ENCODE measurements around the gene SLC13A2. TPM values are rescaled to one million over a fixed set of nuclear protein-coding genes. Genes with fewer than 3 reads are reported as not detected.
A peak's percentile ranks its signal among the peaks of the same experiment; 100 is the strongest.

SLC13A2 gene
- total RNA-seq, 4 donors from 2014 or later, result 49.7 to 95.0 (median 50.3) TPM; not detected in 1

DNA sequence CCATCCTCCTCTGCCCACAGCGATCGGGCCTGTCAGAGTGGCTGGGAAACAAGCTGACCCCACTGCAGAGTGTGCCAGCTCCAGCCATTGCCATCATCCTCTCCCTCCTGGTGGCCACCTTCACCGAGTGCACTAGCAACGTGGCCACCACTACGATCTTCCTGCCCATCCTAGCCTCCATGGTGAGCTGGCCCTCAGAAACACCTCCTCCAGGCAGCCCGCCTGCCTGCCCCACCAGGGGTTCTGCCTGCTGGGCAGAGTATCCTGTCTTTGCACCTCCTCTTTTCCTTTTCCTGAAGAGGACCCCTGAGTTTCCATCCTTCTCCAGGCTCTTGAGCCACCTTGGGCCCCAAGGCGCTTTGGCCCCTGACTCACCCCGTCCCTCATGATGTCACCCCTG, 22.2 kb downstream of the SLC13A2 start:
- no peak for DNase-seq
- intact Hi-C loops (cut with DNase I; ENCODE audit: low total_unique reads) (no loop called here), in situ Hi-C loops (cut with MboI; ENCODE audit: low pct_ligation_motif_present in 1 of 4, low pct_unique_long_range_greater_than_20kb in 1 of 4, low sequenced_read_pairs in 3 of 4) (loop anchor here in 2 of 4 donors (5.0 to 10.0 kb wide), 2 partner anchors 37 to 119 kb away; partner anchors contain the start of gene RSKR (in 2 of the 2))

DNA sequence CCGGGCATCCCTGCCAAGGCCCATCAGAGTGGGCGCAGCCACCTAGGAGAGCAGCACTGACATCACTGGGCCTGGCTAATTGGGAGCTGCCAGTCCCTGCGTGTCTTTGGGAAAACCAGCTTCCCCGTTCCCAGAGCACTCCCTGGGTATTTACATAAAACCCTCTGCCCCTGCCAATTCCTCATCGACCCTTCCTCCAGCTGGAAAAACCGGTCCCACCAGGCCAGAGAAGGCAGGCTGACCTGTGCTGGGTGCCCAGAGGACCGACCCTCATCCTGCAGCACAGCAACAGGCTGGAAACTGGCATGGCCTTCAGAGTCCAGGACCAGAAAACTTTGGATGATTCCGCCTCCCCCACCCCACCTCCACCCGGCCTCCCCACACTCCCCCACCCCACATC, 24.5 kb downstream of the SLC13A2 start:
- TF ChIP-seq POLR2AphosphoS5 (IDR thresholded peaks at IDR 0.05), result no peak
- no peak for TF ChIP-seq POLR2A (IDR thresholded peaks at IDR 0.05)
- no peak for TF ChIP-seq EP300 (IDR thresholded peaks at IDR 0.05; ENCODE audit: low read depth)
- TF ChIP-seq, protein P1, sequence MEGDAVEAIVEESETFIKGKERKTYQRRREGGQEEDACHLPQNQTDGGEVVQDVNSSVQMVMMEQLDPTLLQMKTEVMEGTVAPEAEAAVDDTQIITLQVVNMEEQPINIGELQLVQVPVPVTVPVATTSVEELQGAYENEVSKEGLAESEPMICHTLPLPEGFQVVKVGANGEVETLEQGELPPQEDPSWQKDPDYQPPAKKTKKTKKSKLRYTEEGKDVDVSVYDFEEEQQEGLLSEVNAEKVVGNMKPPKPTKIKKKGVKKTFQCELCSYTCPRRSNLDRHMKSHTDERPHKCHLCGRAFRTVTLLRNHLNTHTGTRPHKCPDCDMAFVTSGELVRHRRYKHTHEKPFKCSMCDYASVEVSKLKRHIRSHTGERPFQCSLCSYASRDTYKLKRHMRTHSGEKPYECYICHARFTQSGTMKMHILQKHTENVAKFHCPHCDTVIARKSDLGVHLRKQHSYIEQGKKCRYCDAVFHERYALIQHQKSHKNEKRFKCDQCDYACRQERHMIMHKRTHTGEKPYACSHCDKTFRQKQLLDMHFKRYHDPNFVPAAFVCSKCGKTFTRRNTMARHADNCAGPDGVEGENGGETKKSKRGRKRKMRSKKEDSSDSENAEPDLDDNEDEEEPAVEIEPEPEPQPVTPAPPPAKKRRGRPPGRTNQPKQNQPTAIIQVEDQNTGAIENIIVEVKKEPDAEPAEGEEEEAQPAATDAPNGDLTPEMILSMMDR (IDR thresholded peaks at IDR 0.05), result no peak
- intact Hi-C loops (cut with DNase I; ENCODE audit: low total_unique reads) (no loop called here), in situ Hi-C loops (cut with MboI; ENCODE audit: low pct_ligation_motif_present in 1 of 4, low pct_unique_long_range_greater_than_20kb in 1 of 4, low sequenced_read_pairs in 3 of 4) (loop anchor here in 2 of 4 donors (5.0 to 10.0 kb wide), 2 partner anchors 34 to 117 kb away; partner anchors contain the start of gene RSKR (in 2 of the 2))
- DNase-seq, result no peak
- no peak overlapping the region for H3K4me3 ChIP-seq
- H3K9me3 ChIP-seq, result no peaks in the 10 kb centered on the region
- no peaks in the 10 kb centered on the region for H3K36me3 ChIP-seq
- peaks cover 0 to 35% (median 24%) of the 10 kb centered on the region in 4 donors for H3K4me1 ChIP-seq
- no peaks in the 10 kb centered on the region for H3K27me3 ChIP-seq
- 23% methylated on average over 9 of the region's 9 CpGs; no CpG with 5 or more reads in 1 of the 2 donors for WGBS, 2 donors (ENCODE audit: low coverage in 1 of 2)
- H3K27ac ChIP-seq, result no peak overlapping the region

More for the DNA sequence above, 22.2 kb downstream of the SLC13A2 start:
- Histone ChIP-seq H3K4me1 (peaks cover 0 to 18% (median 14%) of the 10 kb centered on the region in 4 donors), H3K27ac (no peak overlapping the region), H3K4me3 (no peak overlapping the region), H3K36me3 (no peaks in the 10 kb centered on the region), H3K9me3 (no peaks in the 10 kb centered on the region), H3K27me3 (no peaks in the 10 kb centered on the region)
- TF ChIP-seq, protein P1 (IDR thresholded peaks at IDR 0.05), result no peak
- no peak for TF ChIP-seq EP300 (IDR thresholded peaks at IDR 0.05; ENCODE audit: low read depth)
- TF ChIP-seq POLR2A (IDR thresholded peaks at IDR 0.05), result no peak
- no peak for TF ChIP-seq POLR2AphosphoS5 (IDR thresholded peaks at IDR 0.05)
- WGBS, 2 donors (ENCODE audit: low coverage in 1 of 2), result 94% methylated on average over 8 of the region's 8 CpGs; no CpG with 5 or more reads in 1 of the 2 donors

DNA sequence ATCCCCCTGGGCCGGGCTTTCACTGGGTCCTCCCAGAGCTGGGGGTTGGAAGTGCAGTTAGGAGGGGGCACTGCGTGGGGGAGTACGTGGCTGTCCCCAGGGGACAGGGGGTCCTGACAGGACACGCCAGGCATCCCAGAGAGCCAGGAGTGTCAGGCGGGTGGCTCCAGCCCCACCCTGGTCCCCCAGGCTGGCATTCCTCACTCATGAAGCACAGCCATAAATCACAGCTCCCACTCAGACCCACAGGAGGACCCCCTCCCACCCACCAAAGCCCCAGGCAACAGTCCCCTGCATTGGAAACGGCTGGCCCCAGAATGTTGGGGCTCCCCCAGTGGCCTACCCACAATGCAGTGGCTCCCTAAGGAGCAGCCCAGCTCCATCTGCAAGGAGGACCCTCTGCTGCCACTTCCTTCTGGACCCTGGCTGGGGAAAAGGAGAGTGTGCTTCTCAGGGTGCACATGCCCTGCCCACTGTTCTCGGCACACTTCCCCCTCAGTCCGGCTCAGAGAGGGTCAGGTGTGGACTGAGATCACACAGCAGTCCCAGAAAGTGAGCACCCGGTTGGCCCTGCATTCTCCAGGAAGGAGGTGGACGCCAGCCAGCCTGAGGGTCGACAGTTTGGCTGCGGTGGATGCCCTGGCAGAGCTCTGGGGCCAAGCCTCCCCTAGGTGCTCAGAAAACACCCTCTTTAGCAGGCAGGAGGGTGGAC, 25.4 kb downstream of the SLC13A2 start:
- Histone ChIP-seq H3K36me3 (no peaks in the 10 kb centered on the region), H3K4me3 (no peak overlapping the region), H3K4me1 (peaks cover 0 to 35% (median 24%) of the 10 kb centered on the region in 4 donors), H3K27me3 (no peaks in the 10 kb centered on the region), H3K9me3 (no peaks in the 10 kb centered on the region), H3K27ac (peak overlapping the region in 1 of 4 donors; percentile 57)
- DNase-seq, result no peak
- 43% methylated on average over 12 of the region's 12 CpGs; no CpG with 5 or more reads in 1 of the 2 donors for WGBS, 2 donors (ENCODE audit: low coverage in 1 of 2)
- in situ Hi-C loops (cut with MboI; ENCODE audit: low pct_ligation_motif_present in 1 of 4, low pct_unique_long_range_greater_than_20kb in 1 of 4, low sequenced_read_pairs in 3 of 4) (loop anchor here in 2 of 4 donors (5.0 to 10.0 kb wide), 2 partner anchors 33 to 116 kb away; partner anchors contain the start of gene RSKR (in 2 of the 2)), intact Hi-C loops (cut with DNase I; ENCODE audit: low total_unique reads) (no loop called here)
- TF ChIP-seq POLR2AphosphoS5 (IDR thresholded peaks at IDR 0.05), result no peak
- no peak for TF ChIP-seq EP300 (IDR thresholded peaks at IDR 0.05; ENCODE audit: low read depth)
- TF ChIP-seq POLR2A (IDR thresholded peaks at IDR 0.05), result no peak
- TF ChIP-seq, protein P1 (IDR thresholded peaks at IDR 0.05), result no peak

DNA sequence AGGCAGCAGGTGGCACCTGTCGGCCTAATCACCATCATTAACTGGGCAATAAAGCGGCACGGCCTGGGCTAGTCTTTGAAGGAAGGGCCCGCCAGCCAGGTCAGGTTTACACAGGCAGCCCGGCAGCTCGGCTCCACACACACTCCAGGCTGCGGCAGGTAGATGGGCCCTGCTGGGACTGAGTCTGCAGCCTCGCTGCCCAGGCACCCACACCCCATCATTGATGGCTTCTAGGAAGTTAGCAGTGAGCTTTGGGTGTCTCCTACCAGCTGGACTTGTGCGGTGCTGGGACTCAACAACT, 25.9 kb downstream of the SLC13A2 start:
- in situ Hi-C loops (cut with MboI; ENCODE audit: low pct_ligation_motif_present in 1 of 4, low pct_unique_long_range_greater_than_20kb in 1 of 4, low sequenced_read_pairs in 3 of 4), result loop anchor here in 2 of 4 donors (5.0 to 10.0 kb wide), 2 partner anchors 33 to 115 kb away; partner anchors contain the start of gene RSKR (in 2 of the 2)
- Histone ChIP-seq H3K4me1 (peaks cover 0 to 35% (median 24%) of the 10 kb centered on the region in 4 donors), H3K27me3 (no peaks in the 10 kb centered on the region), H3K27ac (peak overlapping the region in 2 of 4 donors; percentile 23 to 57), H3K4me3 (no peak overlapping the region), H3K36me3 (no peaks in the 10 kb centered on the region), H3K9me3 (no peaks in the 10 kb centered on the region)
- peak; percentile 77 for DNase-seq
- 51% methylated on average over 9 of the region's 9 CpGs; no CpG with 5 or more reads in 1 of the 2 donors for WGBS, 2 donors (ENCODE audit: low coverage in 1 of 2)
- intact Hi-C loops (cut with DNase I; ENCODE audit: low total_unique reads), result no loop called here
- TF ChIP-seq EP300 (IDR thresholded peaks at IDR 0.05; ENCODE audit: low read depth), result no peak
- TF ChIP-seq, protein P1 (IDR thresholded peaks at IDR 0.05), result peak in 1 of 5 experiments; percentile 24
- TF ChIP-seq POLR2AphosphoS5 (IDR thresholded peaks at IDR 0.05), result peak in 2 of 3 donors; percentile 10 to 28
